GM18498 (cell line): ENCODE data around the gene RPL10.

ENCODE experiments used
- ATAC-seq: cut with Tn5 transposase; IDR thresholded peaks from one replicate; pipeline ENCODE4 v1.9.1; 2021; ENCODE audit warnings: mild to moderate bottlenecking, moderate library complexity; ENCODE audit not compliant: unreplicated experiment

The RPL10 gene

DNA sequence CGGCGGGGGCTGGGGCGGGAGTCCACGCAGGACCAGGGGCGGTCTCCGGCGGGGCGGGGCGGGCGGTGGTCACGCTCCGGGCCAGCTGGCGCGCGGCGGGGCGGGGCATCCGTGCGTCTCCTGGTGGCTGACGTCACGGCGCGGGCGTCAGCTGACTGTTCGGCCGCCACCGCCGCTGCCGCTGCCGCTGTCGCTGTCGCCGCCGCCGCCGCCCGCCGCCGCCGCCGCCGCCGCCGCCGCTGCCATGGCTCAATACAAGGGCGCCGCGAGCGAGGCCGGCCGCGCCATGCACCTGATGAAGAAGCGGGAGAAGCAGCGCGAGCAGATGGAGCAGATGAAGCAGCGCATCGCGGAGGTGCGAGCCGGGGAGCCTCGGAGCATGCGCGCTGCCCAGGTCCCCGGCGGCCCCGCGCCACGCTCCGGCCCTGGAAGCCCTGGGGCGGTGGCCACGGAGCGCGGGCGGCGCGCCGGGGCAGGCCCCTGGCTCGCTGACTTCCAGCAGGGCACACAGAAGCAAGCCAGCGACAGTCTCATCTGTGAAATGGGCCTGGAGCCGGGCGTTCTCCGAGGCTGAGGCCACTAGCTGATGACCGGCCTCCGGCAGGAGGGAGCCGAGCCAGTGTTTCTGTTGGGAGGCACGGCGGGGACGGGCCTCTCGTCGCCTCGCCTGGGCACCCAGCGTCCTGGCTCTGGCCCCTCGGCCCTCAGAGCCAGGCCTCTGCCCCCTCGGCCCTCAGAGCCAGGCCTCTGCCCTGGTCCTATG, 46.0 kb downstream of the RPL10 start, which contains the start of gene FAM50A:
Gene FAM50A, plus strand, starts transcription at position 150 of the 763 bp plus-strand sequence. Its CDS starts 95 bp downstream, at position 245.
- peak; percentile 83 for ATAC-seq

DNA sequence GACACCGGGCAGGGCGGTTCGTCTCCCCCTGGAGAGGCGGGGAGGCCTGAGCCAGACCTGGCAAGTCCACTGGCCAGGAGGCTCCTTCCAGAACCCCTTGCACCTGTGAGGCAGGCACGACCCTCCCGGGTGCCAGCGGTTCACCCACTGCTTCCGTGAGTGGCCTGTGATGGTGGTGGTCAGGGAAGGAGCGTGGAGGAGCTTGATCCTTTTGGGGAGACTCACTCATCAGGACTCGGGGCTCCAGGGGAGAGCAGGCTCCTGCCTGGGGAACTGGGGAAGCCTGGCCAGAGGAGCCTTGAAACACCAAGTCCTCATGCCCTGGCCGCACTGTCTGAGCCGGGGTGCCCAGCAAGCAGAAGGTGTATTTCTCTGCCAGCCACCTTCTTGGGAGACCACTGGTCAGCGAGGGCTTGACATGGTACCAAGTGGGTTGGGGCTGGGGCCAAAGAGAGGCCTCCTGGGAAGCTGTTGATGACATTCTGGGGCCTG, 46.6 kb downstream of the RPL10 start:
- ATAC-seq = no peak

DNA sequence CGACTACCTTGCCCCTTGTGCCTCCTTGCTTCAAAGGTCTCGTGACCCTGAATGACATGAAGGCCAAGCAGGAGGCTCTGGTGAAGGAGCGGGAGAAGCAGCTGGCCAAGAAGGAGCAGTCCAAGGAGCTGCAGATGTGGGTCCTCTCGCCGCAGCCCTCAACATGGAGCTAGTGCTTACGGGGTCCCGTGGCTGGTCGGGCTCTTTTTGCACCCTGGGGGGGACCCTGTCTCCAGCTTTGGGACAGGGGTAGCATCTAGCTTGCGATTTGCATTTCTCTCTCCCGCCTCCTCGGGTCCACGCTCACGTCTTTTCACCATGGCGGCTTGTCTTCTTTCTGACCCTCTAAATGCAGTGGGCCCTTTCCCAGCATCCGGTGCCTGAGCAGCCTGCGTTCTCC, 47.6 kb downstream of the RPL10 start:
- ATAC-seq = no peak

DNA sequence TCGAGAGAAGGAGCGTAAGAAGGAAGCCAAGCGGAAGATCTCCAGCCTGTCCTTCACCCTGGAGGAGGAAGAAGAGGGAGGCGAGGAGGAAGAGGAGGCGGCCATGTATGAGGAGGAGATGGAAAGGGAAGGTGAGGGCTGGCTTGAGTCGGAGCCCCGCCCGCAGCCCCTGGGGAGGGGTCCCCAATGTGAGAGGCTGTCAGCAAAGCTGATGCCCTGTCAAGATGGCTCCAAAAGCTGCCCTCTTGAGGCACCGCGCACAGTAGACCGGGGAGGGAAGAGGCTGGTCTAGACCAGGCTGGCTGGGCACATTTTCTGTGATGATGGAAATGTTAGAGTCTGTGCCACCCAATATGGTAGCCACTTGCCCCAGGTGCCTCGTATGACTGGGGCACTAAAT, 48.3 kb downstream of the RPL10 start:
- ATAC-seq = no peak

DNA sequence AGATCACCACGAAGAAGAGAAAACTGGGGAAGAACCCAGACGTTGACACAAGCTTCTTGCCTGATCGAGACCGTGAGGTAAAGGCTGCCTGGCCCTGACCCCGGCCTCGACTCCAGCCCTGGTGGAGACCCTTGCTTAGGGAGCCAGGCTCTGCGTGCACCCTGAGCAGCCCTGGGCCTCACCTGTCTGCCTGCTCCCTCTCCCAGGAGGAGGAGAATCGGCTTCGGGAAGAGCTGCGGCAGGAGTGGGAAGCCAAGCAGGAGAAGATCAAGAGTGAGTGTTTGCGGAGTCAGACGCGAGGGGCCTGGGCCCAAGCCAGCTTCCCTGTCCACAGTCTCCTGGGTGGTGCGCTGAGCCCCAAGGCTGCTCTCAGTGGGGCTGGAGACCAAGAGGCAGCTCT, 50.3 kb downstream of the RPL10 start:
- no peak for ATAC-seq

DNA sequence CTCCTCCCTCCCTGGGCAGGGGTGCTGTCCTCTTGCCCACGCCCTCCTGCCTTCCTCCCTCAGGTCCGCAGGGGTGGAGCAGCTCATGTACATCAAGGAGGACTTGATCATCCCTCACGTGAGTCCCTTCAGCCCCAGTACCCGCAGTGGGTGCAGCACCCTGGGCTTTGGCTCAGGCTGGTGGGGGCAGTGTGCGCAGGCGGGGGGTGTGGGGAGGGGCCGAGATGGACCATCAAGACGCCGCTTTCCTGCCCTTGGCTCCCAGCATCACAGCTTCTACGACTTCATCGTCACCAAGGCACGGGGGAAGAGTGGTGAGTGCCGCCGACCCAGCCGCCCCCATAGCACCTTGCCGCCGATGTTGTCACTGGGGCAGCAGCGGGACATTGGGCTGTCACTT, 51.4 kb downstream of the RPL10 start:
- ATAC-seq = no peak

DNA sequence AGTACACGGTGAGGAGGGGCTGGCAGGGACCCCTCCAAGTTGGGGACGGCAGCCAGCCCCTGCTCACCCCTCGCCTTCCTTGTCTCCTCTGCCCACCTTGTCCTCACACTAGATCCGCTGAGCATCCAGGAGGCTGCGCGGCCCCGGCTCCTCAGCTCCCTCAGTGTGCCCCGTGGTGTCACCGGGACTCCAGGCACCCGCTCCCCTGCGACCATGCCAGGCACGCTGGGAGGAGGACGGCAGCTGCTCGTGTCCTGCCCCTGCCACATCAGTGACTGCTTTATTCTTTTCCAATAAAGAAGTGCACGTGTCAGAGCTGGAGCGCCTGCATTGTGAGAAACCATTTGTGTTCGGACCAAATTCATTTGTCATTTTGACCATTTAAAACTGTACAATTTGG, 52.1 kb downstream of the RPL10 start:
- no peak for ATAC-seq
